Activated T-helper 1 cell treated with Interleukin-2 at 50 U/mL for 16 hours (primary cell): ENCODE results near the gene TGIF1.
"Not testable (repeated sequence)": the region's sequence is repeated elsewhere in the genome, so short reads cannot be mapped to it uniquely, and the experiment has no call there.

Experiments
- DNase-seq: peaks from one replicate; pipeline ENCODE4 v3.0.0-alpha.2; 2020; ENCODE audit warnings: low read depth

The TGIF1 gene

DNA sequence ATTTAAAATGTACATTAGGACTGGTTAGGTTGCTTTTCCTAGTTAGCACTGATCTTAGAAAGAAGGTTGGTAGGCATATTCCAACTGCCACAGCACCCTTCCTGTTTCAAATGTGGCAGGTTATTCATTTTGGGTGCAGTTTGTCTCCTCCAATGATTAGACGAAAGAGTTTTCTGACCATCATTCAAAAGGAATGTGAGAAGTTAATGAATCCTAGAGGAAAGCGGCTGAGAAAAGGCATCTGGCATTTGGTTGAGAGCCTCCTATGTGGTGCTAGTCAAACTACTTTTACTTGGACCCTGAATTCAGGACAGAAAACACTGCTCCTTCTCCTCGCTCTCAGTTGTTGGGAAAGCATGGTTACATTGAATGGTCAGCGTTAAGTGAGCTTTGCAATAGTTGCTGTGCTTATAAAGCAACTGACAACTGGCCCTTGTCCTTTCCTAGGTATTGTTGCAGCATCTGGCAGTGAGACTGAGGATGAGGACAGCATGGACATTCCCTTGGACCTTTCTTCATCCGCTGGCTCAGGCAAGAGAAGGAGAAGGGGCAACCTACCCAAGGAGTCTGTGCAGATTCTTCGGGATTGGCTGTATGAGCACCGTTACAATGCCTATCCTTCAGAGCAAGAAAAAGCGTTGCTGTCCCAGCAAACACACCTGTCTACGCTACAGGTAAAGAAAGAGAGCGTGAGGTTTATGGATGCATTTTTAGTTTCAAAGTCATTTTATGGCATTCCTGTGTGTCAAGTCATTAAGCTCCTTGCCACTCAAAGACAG is 6.1 kb downstream of the TGIF1 start:
- no peak for DNase-seq

DNA sequence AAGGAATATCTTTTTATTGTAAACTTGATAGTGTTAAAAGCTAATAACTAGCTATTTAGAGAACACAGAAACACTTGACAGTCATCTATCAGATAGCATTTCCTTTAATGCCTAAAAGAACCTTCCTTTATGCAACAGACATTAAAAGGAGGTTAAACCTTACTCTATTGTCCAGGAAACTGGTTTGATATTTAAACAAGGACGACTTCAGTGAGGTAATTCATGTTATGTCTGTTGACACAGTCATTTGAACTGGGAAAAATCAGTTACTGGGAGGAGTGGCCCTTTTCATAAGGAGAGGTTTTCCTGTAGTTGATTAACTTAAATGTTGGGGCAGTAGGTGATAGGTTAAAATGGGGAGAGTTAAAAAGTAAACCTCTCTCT is 6.7 kb downstream of the TGIF1 start:
- no peak for DNase-seq

DNA sequence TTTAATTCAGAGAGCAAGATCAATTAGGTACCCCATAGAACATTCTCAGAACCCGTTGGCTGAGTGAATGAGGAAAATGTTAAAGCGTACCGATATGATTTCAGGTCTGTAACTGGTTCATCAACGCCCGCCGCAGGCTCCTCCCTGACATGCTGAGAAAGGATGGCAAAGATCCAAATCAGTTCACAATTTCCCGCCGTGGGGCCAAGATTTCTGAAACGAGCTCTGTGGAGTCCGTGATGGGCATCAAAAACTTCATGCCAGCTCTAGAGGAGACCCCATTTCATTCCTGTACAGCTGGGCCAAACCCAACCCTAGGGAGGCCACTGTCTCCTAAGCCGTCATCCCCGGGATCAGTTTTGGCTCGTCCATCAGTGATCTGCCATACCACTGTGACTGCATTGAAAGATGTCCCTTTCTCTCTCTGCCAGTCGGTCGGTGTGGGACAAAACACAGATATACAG is 7.3 kb downstream of the TGIF1 start:
- no peak for DNase-seq

DNA sequence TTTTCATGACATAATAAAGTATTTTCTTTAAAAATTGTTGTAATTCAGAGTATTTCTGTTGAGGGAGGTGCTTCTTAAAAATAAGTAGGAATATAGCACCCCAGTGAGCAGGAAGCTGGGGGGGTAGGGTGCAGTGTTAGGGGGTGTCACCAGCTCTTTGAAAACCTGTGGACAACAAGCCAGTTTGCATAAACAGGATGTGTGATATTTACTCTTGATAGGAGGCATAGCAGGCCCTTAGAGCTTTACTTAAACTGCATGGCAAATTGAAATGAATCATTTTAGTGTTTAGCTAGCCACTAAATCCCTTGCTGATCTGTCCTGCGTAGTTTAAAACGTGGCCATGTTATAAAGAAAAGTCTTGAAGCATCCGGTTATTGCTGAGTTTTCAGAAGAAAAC is 8.4 kb downstream of the TGIF1 start:
- no peak for DNase-seq

DNA sequence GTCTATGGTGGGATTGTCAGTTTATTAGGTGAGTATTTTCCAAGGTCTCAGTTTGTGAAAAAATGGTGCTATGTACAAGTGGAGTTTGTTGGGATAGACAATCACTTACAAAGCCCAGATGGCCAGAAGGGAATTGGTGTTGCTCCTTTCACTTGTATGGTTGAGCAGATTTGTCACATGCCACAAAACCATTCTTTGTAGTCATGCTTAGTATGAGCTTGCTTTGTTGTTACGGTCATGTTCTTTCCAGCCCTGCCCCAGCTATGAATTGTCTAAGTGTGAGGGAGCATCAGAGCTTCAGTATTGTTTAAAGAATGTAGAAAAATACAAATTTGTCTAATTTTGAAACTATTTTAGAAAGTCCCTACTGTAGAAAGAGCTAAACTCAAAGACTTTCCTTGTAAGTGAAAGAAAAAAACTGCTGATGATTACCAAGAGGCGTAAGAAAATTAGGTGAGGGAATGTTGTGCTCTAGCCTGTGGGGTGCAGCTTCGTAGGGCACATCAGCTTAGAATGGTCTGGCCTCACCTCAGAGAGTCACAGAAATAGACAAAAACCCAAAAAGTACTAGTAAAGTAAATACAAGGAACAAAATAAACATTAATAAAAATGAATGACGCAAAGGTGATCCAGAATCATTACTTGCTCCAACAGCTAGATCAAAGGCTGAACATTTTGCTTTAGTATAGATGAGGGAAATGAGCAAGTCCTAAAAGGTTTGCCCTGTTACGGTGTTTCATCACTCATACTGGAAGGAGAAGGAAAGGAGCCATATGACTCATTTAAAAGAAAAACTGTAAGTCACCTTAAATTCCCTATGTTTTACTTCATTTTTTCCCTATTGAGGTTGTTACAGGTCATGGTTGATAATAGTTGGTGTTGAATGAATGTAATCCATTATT is 9.2 kb downstream of the TGIF1 start:
- DNase-seq: no peak

DNA sequence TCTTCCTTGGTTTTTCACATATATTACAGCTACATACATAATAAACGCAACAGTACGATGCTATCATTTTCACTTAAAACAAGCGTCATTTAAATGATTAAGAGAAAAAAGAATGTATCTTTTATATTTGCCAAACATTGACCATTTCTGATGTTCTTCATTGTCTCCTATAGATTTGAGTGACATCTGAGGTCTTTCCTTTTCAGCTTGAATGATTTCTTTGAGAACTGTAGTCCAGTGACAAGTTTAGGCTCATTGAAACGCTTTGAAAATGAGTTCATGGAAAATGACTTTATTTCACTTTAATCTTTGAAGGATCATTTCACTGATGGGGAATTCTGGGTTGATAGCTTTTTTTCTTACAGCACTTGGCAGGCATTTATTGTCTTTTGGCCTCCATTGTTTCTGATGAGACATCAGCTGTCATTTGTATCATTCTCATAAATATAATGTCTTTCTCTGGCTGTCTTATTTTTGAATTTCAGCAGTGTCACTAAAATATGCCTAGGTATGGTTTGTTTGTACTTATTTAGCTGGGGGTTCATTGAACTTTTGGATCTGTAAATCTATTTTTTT is 10.9 kb downstream of the TGIF1 start:
- no peak for DNase-seq

DNA sequence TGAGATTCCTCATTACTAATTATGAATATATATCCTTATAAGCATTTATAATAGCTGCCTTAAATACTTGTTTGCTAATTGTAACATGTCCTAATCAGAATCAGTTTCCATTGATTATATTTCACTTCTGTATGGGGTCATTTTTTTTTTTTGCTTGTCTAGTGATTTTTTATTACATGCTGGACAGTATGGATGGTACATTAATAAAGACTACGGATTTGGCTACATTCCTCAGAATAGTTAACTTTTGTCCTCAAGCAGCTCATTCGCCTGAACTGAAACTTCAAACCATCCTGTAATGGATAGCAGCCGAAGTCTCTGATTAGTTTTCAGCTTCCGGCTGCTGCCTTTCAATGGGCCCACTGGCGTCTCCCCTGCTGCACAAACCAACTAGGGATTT is 11.7 kb downstream of the TGIF1 start:
- no peak for DNase-seq

DNA sequence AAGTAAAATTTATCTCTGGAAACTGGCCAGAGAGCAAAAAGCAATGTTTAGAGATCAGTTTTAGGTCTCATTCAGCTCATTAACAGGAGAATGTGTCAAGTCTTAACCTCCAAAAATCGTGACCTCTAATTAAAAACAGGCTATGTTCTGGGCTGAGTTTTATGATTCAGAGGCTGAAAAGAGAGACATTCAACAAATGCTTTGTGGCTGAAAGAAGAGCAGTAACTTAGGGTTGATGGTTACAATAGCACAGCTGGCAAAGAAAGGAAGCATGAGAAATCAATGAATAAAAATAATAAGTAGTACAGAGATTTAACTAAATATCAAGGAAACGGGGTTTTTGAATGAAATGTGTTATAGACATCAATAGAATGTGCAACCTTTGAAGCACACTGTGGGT is 13.1 kb downstream of the TGIF1 start:
- no peak for DNase-seq

DNA sequence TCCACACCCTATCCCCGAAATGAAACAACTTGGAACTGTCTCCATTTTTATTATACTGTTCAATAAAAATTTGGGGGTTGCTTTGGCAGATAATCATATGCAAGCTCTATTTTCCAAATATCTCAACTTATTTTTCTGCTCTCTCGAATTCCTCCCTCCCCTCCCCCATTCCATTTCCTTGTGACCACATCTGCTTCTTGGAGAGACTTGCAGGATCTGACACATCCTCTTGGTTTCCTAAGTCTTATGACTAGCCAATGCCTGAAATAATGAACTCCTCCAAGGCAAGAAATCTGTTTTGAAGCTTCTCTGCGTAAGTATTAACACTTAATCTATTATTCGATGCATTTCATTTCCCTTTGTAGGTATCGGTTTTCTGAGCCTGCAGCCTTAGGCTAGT is 16.1 kb downstream of the TGIF1 start:
- no peak for DNase-seq

DNA sequence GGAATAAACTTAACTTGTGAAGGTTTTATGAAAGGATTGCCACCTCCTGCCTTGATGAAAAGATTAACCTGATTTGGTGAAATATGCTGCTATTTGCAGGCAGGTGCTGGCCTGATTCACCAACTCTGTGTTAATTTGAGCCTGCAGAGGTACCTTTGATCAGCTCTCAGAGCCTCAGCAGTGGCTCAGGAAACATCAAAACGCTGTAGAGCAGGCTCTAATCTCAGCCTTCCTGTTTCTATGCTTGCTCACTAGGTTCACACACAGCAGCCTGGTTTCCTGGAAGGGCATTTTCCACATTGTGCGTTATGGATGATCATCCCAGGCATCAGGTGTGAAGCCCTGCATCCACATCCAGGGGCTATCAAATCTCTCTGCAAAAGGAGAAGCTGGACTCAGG is 16.9 kb downstream of the TGIF1 start:
- no peak for DNase-seq

DNA sequence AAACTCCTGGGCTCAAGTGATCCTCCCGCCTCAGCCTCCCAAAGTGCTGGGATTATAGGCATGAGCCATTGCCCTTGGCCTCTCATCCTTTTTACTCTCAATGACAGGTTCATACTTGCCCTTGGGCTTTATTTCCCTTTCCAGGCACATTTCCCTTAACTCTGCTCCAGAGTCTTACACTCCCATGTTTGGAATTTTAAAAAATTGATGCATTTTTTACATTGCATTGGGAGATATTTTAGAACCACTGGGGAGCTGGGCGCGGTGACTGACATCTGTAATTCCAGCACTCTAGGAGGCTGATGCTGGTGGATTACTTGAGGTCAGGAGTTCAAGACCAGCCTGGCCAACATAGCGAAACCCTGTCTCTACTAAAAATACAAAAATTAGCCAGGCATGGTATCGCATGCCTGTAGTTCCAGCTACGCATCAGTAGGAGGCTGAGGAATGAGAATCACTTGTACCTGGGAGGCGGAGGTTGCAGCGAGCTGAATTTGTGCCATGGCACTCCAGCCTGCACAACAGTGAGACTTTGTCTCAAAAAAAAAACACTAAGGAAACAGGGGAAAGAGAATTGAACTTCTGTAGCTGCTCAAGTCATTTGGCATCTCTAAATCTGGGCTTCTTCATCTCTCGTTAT is 18.2 kb downstream of the TGIF1 start:
- DNase-seq: no peak

DNA sequence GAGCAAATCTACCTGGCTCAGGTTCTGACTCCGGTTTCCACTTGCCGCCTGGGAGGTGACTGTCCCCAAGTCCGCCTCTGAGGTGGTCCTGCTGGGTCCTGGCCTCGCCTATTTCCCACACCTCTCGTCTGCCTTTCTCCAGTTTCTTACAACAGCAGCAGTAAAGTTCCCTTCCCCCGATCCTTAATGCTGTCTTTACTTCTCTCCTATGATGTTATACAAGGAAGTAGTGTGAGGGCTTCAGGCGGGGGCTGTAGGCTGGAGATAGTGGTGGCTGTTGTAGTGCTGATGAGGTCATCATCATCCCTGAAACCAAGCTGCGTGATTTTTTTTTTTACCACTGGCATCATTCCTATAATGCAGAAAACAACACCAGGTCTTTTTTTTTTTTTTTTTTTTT is 18.9 kb downstream of the TGIF1 start:
- no peak for DNase-seq

DNA sequence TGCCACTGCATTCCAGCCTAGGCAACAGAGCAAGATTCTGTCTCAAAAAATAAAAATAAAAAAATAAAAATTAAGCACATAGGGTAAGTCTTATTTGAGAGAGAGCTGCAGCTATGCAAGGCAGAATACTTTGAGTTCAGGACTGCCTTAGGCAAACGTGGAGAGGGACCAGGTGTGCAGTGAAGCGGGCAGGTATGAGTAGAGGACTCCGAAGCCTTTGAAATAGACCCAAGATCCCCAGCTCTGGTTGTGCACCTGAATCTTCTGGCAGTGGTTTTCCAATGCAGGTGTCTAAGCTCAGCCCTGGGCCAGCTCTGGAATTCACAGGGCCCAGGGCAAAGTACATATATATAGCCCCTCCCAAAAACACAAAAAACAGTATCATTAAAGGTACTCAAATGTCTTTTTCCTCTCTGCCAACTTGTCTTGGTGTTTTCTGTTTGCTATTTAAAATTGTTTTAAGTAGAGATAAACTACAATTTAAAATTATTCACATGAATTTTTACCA is 21.2 kb downstream of the TGIF1 start:
- no peak for DNase-seq

DNA sequence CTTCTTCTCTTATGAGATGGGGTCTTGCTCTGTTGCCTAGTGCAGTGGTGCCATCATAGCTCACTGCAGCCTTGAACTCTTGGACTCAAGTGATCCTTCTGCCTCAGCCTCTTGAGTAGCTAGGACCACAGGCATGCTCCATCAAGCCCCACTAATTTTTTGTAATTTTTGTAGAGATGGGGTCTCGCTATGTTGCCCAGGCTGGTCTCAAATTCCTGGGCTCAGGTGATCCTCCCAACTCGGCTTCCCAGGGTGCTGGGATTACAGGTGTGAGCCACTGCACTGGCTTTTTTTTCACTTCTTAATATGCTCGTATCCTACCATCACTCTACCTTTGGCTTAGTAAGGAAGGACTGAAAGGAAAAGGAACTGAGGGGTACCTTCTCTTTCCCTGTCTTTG is 22.1 kb downstream of the TGIF1 start:
- not testable (repeated sequence) for DNase-seq

DNA sequence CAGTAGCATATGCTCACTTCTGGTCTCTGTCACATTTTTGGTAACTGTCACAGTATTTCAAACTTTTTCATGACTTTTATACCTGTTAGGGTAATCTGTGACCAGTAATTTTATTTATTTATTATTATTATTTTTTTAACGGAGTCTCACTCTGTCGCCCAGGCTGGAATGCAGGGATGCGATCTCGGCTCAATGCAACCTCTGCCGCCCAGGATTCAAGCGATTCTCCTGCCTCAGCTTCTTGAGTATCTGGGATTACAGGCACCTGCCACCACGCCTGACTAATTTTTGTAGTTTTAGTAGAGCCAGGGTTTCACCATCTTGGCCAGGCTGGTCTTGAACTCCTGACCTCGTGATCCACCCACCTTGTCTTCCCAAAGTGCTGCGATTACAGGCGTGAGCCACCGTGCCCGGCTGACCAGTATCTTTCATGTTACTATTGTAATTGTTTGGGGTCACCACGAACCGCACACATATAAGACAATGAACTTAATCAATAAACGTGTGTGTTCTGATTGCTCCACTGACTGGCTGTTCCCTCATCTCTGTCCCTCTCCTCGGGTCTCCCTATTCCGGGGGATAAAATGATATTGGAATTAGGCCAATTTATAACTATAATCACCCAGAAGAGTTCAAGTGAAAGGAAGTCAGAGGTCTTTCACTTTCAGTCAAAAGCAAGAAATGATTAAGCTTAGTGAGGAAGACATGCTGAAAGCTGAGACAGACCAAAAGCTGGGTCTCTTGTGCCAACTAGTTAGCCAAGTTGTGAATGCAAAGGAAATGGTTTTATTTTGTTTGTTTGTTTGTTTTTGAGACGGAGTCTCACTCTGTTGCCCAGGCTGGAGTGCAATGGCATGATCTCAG is 22.9 kb downstream of the TGIF1 start:
- no peak for DNase-seq

DNA sequence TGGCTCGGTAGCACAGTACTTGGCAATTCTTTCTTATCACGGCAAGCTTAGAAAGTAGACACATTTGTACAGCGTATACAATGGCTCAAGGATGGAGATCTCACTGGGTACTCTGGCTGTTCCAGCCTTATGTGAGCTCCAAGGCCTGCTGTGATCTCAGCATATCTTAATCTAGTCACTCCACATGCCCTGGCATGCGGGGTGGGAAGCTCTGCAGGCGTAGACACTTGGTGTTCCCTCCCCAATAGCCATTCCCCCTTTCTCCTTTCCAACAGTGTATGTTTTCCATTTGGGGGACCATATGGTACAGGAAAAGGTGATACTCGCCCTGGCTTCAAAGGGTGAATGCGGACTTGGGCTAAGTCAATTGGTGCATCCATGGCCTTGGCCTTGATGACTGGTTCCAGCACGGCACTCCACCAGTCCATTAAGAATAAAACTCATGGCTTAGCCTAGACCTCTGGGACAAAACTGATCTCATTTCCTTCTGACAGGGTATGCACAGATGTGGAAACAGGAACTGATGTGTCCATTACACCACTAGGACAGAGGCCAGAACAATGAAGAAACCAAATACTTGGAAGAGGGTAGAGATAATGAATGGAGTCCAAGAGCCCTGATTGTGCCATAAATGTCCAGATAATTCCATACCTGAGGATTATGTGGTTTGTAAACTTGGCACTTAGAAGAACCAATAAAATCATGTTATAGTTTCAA is 28.4 kb downstream of the TGIF1 start:
- DNase-seq: no peak

DNA sequence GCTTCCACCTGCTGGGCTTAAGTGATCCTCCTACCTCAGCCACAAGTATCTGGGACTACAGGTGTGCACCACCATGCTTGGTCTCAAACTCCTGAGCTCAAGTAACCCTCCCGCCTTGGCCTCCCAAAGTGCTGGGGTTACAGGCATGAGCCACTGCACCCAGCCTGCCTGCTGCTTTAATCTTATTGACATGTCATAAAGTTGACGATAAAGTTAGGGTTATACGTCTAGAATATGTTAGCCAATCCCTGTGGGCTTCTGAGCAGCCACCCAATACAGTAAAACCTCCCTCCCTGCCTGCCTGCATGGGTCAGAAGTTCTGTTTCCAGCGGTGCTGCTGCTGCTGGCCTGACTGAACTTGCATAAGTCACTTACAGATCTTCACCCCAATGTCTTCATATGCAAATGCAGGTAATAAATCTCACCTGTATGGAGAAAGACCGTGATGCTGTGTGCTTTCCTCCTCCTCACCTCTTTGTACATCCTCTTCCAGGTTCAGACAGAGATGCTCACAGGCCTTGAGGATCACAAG is 30.1 kb downstream of the TGIF1 start:
- DNase-seq: no peak

DNA sequence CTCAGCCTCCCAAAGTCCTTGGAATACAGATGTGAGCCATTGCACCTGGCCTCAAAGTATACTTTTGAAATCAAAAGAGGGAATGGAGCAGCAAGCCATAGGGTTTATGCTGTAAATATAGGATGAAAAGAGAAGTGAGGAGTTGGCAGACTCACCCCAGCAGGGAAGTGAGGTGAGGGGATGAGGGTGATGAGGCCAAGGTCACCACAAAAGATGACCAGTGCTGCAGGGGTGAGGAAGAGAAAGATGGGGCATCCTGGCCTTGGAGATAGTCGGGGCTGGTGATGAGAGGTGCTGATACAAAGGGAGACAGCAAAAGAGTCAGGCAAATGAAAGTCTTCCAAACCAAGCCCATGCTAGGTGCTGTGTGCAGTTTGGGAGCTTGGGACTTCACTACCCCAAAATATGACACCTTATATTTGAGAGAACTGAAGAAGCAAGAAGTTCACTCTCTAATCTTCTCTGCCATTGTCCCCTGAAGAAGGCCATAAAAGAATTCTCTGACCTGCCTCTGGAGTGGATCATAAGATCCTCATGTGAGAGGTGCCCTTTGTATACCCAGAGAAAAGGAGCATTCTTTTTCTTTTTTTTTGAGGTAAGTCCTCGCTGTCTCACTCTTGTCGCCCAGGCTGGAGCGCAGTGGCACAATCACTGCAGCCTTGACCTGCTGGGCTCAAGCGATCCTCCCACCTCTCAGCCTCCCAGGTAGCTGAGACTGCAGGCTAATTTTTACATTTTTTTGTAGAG is 31.0 kb downstream of the TGIF1 start:
- no peak for DNase-seq

DNA sequence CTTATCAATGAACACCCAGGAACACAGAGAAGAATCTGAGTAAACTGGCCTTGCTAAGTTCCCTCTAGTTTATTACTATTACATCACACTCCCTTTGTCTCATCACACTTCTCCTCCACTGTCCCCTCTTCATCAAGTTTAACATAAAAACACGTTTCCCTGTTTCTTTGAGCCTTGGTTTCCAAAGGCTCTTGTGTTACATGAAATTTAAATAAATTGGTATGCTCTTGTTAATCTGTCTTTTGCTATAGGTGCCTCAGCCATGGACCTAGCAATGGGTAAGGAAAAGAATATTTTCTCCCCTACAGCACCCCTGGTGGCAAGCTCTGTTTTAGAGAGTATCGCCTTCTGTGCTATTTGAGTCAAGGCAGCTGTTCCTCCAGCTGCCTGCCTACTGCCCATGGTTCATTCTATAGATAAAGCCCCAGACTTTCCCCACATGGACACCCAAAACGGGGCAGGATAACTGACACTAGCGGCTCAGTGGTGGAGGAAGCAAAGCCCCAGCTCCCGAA is 31.8 kb downstream of the TGIF1 start:
- no peak for DNase-seq
